HCT116 (cell line): ENCODE measurements around the gene FCRLB. TPM values are rescaled to one million over a fixed set of nuclear protein-coding genes. Genes with fewer than 3 reads are reported as not detected.

Experiments used
- ATAC-seq: fragments of 200-7000 bp; cut with Tn5 transposase; 2 replicates; pipeline ENCODE4 v1.9.1; 2020; ENCODE audit warnings: mild to moderate bottlenecking, moderate library complexity
- BruUV-seq: library from RNA; stranded (reverse); fragments of 400-500 nt; replicated peaks from 2 replicates; lab custom pipeline; 2021; lab: Mats Ljungman, UMichigan
- CTCF ChIA-PET: fragments of 300-600 bp; sonication (Branson Sonifier 250); formaldehyde crosslinking; loops from one replicate; lab custom pipeline; 2021; ENCODE audit warnings: antibody characterized with exemption; lab: Charles Lee
- POLR2A ChIA-PET: fragments of 300-600, 350-600 bp; sonication (Branson Sonifier 250); formaldehyde crosslinking; loops from one replicate; lab custom pipeline; 2021; ENCODE audit warnings: antibody characterized with exemption; lab: Charles Lee
- RAD21 ChIA-PET, 2 experiments: fragments of 300-600 bp; sonication (Branson Sonifier 250); formaldehyde crosslinking; loops; one replicate each; lab custom pipeline; 2023; ENCODE audit warnings: low total read pairs in 2 of 2; ENCODE audit not compliant: uncharacterized antibody in 2 of 2, unreplicated experiment in 2 of 2, low non-redundant PET in 1 of 2; lab: Charles Lee
- DNase-seq: peaks from one replicate; pipeline ENCODE4 v3.0.0-alpha.2; 2010; ENCODE audit warnings: low read depth, low spot score
- H2AFZ ChIP-seq: fragments of 200-600 bp; shearing (Covaris generic), sonication (generic); 2 replicates; pipeline ENCODE4 v1.6.1; 2017; ENCODE audit warnings: low read depth, mixed run types, mixed read lengths, antibody characterized with exemption, low read length; ENCODE audit not compliant: poor library complexity, severe bottlenecking
- H3K27ac ChIP-seq: 2 replicates; pipeline ENCODE4 v1.5.1; 2012; ENCODE audit warnings: low read depth, low read length
- H3K27me3 ChIP-seq: fragments of 200-600 bp; sonication (generic); 2 replicates; pipeline ENCODE4 v1.6.1; 2016; ENCODE audit warnings: mixed run types, low read length, mixed read lengths; ENCODE audit not compliant: insufficient read depth
- H3K36me3 ChIP-seq, 2 experiments: fragments of 200-500 bp in 1 of 2; fragments of 200-600 bp in 1 of 2; sonication (Bioruptor generic) in 1 of 2; sonication (generic) in 1 of 2; 2 replicates each; pipeline versions ENCODE4 v1.5.1 to v1.6.1; 2014 to 2016; ENCODE audit warnings: low read length in 2 of 2, inconsistent platforms in 1 of 2, mixed read lengths in 1 of 2, mixed run types in 1 of 2; ENCODE audit not compliant: insufficient read depth in 2 of 2, control insufficient read depth in 1 of 2
- H3K4me1 ChIP-seq, 2 experiments: fragments of 200-600 bp in 1 of 2; sonication (generic) in 1 of 2; 2 replicates each; pipeline versions ENCODE4 v1.5.1 to v1.6.1; 2012 to 2017; ENCODE audit warnings: low read length in 2 of 2, inconsistent platforms in 1 of 2, mild to moderate bottlenecking in 1 of 2, mixed read lengths in 1 of 2, mixed run types in 1 of 2, moderate library complexity in 1 of 2; ENCODE audit not compliant: insufficient read depth in 2 of 2, control insufficient read depth in 1 of 2
- H3K4me2 ChIP-seq: fragments of 200-600 bp; sonication (generic); 2 replicates; pipeline ENCODE4 v1.6.1; 2017; ENCODE audit warnings: mixed run types, low read length, mixed read lengths
- H3K4me3 ChIP-seq, 2 experiments: fragments of 200-600 bp in 1 of 2; sonication (generic) in 1 of 2; replicated peaks in 1 of 2; 2 replicates each; pipeline ENCODE4 v1.5.1; 2011 to 2016; ENCODE audit warnings: low read length in 2 of 2, control low read depth in 1 of 2, low read depth in 1 of 2, mild to moderate bottlenecking in 1 of 2, mixed read lengths in 1 of 2, mixed run types in 1 of 2
- H3K79me2 ChIP-seq: fragments of 200-600 bp; sonication (generic); 2 replicates; pipeline ENCODE4 v1.6.1; 2017; ENCODE audit warnings: mild to moderate bottlenecking, mixed run types, low read length, moderate library complexity, mixed read lengths; ENCODE audit not compliant: insufficient read depth
- H3K9ac ChIP-seq: fragments of 200-600 bp; sonication (generic); 2 replicates; pipeline ENCODE4 v1.6.1; 2016; ENCODE audit warnings: low read length, mixed read lengths
- H3K9me2 ChIP-seq: fragments of 200-600 bp; sonication (generic), shearing (Covaris generic); 2 replicates; pipeline ENCODE4 v1.6.1; 2017; ENCODE audit warnings: mixed run types, mild to moderate bottlenecking, moderate library complexity; ENCODE audit not compliant: insufficient read depth
- H3K9me3 ChIP-seq, 2 experiments: fragments of 200-500 bp in 1 of 2; fragments of 200-600 bp in 1 of 2; sonication (Bioruptor generic) in 1 of 2; sonication (generic) in 1 of 2; 2 replicates each; pipeline ENCODE4 v1.6.1; 2014 to 2017; ENCODE audit warnings: low read length in 2 of 2, mixed read lengths in 2 of 2, inconsistent platforms in 1 of 2, low read depth in 1 of 2, mild to moderate bottlenecking in 1 of 2, mixed run types in 1 of 2, moderate library complexity in 1 of 2; ENCODE audit not compliant: control insufficient read depth in 1 of 2, insufficient read depth in 1 of 2
- H4K20me1 ChIP-seq: fragments of 200-600 bp; sonication (generic), shearing (Covaris generic); 2 replicates; pipeline ENCODE4 v1.6.1; 2017; ENCODE audit warnings: mixed run types, mild to moderate bottlenecking, moderate library complexity; ENCODE audit not compliant: insufficient read depth
- EGR1 ChIP-seq: IDR thresholded peaks from 2 replicates; pipeline ENCODE4 v1.6.1; 2012; ENCODE audit warnings: low read depth
- ELF1 ChIP-seq: IDR thresholded peaks from 2 replicates; pipeline ENCODE4 v1.6.1; 2012; ENCODE audit warnings: low read depth, borderline replicate concordance
- EZH2phosphoT487 ChIP-seq: fragments of 200-600 bp; IDR thresholded peaks from 2 replicates; pipeline ENCODE4 v1.6.1; 2018; ENCODE audit warnings: antibody characterized with exemption, borderline replicate concordance
- MAX ChIP-seq: IDR thresholded peaks from 2 replicates; pipeline ENCODE4 v1.6.1; 2012
- POLR2AphosphoS5 ChIP-seq: IDR thresholded peaks from 2 replicates; pipeline ENCODE4 v1.6.1; 2011; ENCODE audit warnings: mild to moderate bottlenecking, low read depth, low read length, moderate library complexity
- RAD21 ChIP-seq: IDR thresholded peaks from 2 replicates; pipeline ENCODE4 v1.6.1; 2012; ENCODE audit warnings: low read depth, mild to moderate bottlenecking
- REST ChIP-seq: IDR thresholded peaks from 2 replicates; pipeline ENCODE4 v1.6.1; 2012; ENCODE audit warnings: low read depth
- SP1 ChIP-seq: IDR thresholded peaks from 2 replicates; pipeline ENCODE4 v1.6.1; 2012; ENCODE audit warnings: low read depth
- YY1 ChIP-seq: IDR thresholded peaks from 2 replicates; pipeline ENCODE4 v1.6.1; 2011; ENCODE audit warnings: low read length, low read depth, moderate library complexity, mild to moderate bottlenecking; ENCODE audit not compliant: insufficient replicate concordance; ENCODE audit errors: extremely low read depth
- ZNF274 ChIP-seq: fragments of 200-500 bp; sonication (Bioruptor generic); IDR thresholded peaks from 2 replicates; pipeline ENCODE4 v1.6.1; 2014; ENCODE audit warnings: mild to moderate bottlenecking, low read depth, low read length, inconsistent platforms
- intact Hi-C: fragments of 100-400 bp; cut with micrococcal nuclease; formaldehyde crosslinking; loops from 2 replicates; pipeline ENCODE4 v1.10.0; 2022
- total RNA-seq: library from RNA; stranded (reverse); gene quantifications from one replicate; pipeline ENCODE4 v1.2.1, GENCODE V29; 2021; ENCODE audit not compliant: unreplicated experiment

FCRLB gene
- total RNA-seq, 1 experiment from 2014 or later, result 1.0 TPM

- no TSS peak for BruUV-seq
- Histone ChIP-seq H2AFZ (no peak overlapping the region), H3K27me3 (no peaks in the 10 kb centered on the region), H4K20me1 (no peaks in the 10 kb centered on the region), H3K79me2 (no peaks in the 10 kb centered on the region), H3K4me2 (no peak overlapping the region), H3K9me2 (no peaks in the 10 kb centered on the region), H3K9ac (no peak overlapping the region), H3K36me3 (no peaks in the 10 kb centered on the region), H3K4me1 (peaks cover 0 to 11% of the 10 kb centered on the region in 2 experiments; a peak in 2 of 4 replicates), H3K4me3 (no peak overlapping the region), H3K9me3 (no peaks in the 10 kb centered on the region), H3K27ac (no peak overlapping the region)
- TF ChIP-seq ELF1 (no peak), YY1 (no peak), REST (no peak), ZNF274 (no peak), POLR2AphosphoS5 (no peak), EGR1 (no peak), MAX (no peak), SP1 (no peak), EZH2phosphoT487 (no peak), RAD21 (no peak)
- CTCF ChIA-PET, result interaction anchor here (0.8 kb wide), 1 partner anchor 39 kb away, joined by 3 read pairs; no protein-coding TSS in a partner anchor
- DNase-seq (no peak), ATAC-seq (no peak)
- RAD21 ChIA-PET, result no interaction called here
- intact Hi-C loops, result no loop called here
- POLR2A ChIA-PET, result interaction anchor here (0.6 kb wide), 1 partner anchor 24 kb away, joined by 3 read pairs; no protein-coding TSS in a partner anchor
Measured at GRCh38 chr1:161702250-161702649, 19.1 kb upstream of the FCRLB start.
